ENCODE data around the gene CLEC3B.

- TF ChIP-seq CTCF (IDR thresholded peaks at IDR 0.05) (no peak), POLR2A (IDR thresholded peaks at IDR 0.05) (no peak), POLR2AphosphoS5 (IDR thresholded peaks at IDR 0.05) (no peak), EP300 (IDR thresholded peaks at IDR 0.05) (no peak)
Measured at GRCh38 chr3:44982817-44983216, 43.3 kb upstream of the CLEC3B start.
